Iris pigment epithelial cell (primary cell): Measurements from ENCODE around the gene NPAS2.
A peak's percentile ranks its signal among the peaks of the same experiment; 100 is the strongest.

ENCODE experiments used
- DNase-seq: peaks from one replicate; pipeline ENCODE4 v3.0.0-alpha.2; 2011; ENCODE audit warnings: low read depth

Gene NPAS2

DNA sequence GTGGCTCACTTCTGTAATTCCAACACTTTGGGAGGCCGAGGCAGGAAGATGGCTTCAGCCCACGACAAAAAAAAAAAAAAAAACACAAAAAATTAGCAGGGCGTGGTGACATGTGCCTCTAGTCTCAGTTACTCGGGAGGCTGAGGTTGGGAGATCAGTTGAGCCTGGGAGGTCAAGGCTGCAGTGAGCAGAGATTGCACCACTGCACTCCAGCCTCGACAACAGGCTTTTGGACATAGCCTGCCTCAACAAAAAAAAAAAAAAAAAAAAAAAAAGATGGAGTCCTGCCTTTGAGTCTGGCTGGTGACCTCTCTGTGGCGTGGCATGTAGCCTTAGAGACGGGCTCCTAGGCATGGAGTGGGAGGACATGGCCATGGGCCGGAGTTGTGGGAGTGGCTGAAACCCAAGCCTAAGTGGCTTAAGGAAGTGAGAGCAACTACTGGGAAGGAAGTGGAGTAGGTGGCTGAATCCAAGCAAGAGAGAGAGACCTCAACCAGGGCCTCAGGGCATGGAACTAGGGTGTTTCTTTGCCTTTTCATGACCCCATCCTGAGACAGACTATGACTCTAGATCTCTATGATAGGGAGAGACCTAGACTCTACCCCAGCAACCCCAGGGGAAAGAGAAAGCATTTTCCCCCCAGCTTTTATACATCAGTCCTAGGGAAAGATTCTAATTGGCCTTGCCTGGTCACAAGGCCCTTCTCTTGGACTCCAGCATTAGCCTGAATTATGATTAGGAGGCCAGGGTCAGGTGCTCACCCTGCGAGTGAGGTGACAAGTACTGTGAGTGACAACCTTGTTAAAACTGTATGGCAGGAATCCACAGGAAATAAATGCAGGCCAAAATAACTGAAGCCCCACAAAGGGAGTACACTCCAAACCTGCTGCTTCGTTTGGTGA, 34.2 kb downstream of the NPAS2 start:
- no peak for DNase-seq

DNA sequence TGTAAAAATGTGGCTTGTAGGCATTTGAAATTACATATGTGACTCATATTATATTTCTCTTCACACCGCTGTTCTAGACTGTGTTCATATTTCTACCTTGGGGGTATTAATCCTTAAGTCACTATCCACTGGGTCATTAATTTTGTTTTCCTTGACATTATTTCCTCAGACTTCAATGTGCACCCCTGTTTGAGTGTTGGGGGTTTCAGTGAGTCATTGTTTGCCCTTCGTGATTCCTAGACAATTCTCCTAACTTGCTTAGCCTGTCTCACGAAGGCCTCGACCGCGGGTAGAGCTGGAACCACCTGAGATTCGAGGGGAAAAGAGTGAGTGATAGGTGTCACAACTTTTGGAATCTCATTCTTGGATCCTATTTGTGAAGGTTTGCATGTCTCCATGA, 35.1 kb downstream of the NPAS2 start:
- no peak for DNase-seq

DNA sequence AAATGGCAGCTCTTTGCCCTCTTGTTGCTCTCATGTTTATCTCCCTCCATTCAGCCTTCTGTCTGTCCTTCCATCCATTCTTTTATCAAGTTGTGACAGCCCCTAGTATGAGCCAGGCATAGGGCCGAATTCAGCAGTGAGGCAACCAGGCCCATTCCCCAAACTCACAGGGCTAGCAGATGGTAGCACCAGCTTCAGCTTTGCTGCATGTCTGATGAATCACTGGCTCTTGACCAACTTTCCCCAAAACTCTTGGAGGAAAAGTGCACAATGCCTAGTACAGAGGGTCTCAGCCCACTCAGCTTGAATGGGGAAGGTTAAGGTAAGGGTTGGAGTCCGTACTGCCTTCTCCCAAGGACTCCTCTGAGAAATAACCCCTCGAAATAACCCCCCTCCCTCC, 35.7 kb downstream of the NPAS2 start:
- no peak for DNase-seq

DNA sequence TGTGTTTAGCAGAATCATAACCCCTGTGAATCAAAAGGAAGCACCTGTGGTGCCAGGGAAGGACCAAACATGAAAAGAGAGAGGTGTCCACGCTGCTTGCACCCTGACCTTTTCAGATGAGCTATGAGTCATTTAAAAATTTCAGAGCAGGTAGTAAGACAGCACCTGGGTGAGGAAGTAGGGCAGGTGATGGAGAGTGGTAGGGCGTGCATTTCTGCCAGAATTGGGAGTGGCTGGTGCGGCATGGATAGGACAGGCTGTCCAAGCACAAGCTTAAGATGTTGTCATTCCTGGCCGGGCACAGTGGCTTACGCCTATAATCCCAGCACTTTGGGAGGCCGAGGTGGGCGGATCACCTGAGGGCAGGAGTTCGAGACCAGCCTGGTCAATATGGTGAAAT, 36.8 kb downstream of the NPAS2 start:
- no peak for DNase-seq

DNA sequence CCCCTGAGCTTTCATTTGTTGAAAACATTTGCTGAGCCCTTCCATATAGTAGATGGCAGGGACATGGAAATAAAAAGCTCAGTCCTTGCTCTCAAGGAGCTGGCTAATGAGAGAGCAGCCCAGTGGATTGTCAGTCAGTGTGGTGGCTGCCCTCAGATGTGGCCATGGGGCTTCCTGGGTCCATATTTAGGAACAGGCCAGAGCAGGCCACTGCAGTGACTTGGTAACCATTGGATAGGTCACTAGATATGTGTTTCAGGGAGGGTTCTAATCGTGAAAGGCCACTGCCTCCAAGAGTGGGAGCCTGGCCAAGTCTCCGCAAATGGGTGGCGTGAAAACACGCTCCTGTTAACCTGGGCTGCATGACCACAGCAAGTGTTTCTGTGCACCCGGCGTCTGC, 37.4 kb downstream of the NPAS2 start:
- DNase-seq, result no peak

DNA sequence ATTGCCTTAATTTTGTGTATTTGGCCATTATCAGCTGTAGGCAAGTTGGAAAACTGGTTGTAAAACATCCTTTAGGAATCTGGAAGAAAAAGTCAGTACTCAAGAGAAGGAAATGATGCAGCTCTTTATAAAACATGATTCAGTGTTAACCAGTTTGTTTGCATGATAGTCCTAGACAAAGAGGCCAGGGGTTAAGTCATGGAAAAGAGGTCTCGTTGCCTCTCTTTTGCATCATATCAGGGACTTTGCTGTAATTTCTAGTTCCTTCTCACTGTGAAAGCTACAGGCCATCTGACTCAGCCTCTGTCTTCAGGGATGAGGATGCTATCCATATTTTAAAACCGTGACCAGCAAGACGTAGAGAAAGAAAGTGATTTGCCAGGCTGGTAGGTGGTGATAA, 38.0 kb downstream of the NPAS2 start:
- peak; percentile 64 for DNase-seq

DNA sequence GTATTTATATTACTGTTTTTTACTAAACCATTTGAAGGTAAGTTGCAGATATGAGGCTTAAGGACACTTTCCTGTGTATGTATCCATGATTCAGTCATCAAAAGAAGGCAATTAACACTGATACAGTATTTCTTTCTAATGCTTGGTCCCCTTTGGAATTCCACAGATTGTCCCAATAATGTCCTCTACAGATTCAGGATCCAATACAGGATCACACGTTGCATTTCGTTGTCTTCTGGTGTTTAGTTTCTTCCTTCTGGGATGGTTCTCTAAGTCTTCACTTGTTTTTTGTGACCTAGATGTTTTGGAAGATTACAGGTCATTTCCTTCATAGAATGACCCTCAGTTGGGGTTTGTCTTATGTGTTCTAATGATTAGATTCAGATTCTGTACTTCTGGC, 40.0 kb downstream of the NPAS2 start:
- no peak for DNase-seq

DNA sequence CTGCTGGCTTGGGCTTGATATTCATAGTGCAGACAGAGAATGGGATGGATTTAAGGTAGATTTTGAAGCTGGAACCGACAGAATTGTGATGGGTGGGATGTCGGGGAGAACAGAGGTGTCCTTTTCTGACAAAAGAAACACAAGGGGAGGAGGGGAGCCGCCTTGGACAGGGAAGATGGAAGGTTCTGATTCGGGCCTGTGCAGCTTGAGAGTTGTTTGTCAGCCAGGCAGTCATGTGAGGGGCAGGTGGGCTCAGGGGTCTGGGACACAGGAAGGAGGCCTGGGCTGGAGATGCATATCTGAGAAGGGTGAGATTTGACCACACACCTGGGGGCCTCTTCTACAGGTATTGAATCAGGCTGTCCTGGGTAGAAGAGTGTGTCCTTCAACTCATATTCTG, 41.4 kb downstream of the NPAS2 start:
- no peak for DNase-seq

DNA sequence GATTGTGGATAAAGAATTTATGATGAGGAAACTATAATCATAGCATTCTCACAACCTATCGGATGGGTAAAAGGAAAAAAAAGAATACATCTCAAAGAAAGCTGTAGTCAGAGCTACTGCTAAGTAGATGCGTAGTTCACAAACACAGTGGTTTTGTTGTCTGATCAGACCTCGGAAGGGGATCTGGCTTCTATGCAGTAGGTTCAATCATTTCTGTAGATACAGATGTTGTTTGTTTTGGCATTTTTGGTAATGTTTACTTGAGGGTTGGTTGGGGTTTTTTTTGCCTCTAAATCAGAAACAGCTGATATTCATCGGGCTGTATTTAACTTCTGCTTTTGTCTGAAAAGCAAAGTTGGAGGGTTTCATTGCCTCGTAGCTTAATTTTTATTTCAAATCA, 42.1 kb downstream of the NPAS2 start:
- no peak for DNase-seq

DNA sequence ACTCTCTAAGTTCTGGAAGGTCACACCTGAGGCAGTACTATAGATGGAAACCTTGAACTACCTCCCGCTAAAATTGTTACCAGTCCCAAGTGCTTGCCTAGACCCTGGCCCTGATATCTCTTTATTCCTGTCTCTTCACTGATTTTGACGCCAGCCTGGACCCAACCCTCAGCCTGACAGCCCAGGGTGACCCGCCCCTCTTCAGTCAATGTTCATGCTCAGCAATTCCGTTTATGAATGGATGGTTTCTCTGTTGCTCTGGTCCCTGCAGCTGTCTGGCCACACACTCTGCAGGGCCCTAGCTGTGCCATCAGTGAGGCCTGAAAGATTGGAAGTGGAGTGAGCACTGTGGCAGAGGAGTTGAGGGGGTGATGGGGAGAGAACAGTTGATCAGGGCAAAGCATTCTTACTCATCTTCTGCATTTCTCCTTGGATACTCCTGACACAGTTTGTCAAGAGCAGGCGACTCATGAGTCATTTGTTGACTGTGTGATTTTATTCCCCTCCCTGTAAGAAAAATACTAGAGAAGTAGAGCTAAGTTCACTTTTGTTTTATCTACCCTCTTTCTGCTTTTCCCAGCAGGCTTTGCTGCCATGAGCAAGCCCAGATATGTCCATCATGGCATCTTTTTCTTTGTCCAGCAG, 46.0 kb downstream of the NPAS2 start:
- DNase-seq, result peak; percentile 77

DNA sequence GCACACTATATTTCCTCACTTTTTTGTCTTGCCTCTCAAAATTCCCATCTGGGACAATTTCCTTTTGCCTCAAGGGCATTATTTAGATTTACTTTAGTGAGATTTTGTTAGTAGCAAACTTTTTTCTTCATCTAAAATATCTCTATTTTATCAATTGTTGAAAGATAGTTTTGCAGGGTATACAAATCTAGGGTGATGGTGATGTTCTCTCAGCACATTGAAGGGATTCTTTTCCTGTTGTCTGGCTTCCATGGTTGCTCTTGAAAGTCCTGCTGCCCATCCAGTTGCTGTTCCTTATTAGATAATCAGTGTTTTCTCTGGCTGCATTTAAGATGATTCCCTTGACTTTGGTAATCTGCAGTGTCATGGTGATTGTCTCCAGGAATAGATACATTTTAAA, 48.1 kb downstream of the NPAS2 start:
- no peak for DNase-seq

DNA sequence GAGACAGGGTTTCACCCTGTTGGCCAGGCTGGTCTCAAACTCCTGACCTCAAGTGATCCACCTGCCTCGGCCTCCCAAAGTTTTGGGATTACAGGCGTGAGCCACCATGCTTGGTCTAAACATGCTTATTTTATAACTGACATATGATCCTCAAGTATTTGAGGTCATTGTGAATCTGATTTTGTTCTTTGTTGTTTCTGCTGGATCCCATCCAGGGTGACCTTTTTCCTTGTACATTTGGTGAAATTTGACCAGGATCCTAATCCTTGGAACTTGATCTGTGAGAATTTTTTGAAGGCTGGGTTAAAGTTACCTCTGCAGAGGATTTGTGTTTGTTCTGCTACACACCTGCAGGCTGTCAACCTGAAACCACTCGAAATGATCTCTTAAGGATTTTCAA, 49.2 kb downstream of the NPAS2 start:
- no peak for DNase-seq

DNA sequence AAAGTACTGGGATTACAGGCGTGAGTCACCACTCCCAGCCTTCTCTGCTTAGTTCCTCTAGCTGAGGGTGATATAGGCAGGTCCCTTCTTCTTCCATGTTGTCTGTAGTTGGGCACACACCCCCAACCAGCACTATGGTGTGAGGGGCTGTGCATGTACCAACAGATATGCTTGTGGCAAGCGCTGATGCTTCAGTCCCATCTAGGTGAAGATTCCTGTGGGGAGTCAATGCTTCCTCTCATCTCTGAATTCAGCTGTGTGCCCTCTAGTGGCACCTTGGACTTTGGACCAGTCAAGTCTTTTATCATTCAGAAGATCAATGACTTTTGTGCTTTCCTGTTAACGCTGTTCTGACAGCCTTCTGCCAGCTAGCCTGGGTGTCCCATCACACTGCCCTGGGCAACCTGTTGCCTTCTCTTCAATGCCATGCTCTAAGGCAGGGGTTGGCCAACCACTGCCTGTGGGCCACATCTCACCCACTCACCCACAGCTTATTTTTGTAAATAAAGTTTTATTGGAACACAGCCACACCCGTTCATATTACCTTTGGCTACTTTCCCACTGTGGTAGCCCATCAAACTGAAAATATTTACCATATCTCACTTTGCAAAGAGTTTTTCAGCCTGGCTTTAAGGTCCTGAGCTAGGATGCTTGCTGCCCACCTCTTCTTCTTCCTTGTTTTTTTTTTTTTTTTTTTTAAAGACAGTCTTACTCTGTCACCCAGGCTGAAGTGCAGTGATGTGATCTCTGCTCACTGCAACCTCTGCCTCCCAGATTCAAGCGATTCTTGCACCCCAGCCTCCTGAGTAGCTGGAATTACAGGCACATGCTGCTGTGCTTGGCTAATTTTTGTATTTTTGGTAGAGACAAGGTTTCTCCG, 51.0 kb downstream of the NPAS2 start:
- DNase-seq, result peak; percentile 17

DNA sequence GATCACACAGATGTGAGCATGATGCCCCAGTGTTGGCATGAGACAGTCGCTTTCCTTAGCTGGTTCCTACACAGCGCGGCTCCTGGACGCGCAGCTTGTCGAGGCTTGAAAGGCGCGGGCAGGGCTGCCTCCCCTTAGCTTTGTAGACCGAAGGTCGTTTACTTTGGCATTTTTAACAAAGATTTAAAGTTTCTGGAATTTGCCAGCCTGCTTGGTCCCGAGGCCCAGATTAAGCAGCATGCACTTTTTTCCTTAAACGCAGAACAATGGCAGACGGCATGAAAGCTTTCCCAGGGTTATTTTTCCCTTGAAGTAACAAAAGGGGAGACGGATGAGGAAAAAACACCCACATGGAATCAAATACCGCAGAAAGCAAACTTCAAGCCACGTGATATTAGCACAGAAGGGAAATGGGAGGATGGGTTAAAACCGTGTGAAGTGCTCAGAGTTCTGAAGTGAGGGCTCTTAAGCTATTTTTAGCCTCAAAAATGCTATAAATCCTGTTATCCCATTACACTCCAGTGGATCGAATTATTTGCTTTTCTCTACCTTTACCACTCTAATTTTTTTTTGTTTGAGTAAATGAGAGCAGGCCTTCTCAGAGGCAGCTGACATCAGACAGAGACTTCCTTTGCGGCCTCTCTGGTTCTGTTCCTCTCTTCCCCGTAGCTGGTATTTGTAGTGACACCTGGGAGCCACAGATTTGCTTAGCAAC, 55.7 kb downstream of the NPAS2 start:
- peak; percentile 49 for DNase-seq

DNA sequence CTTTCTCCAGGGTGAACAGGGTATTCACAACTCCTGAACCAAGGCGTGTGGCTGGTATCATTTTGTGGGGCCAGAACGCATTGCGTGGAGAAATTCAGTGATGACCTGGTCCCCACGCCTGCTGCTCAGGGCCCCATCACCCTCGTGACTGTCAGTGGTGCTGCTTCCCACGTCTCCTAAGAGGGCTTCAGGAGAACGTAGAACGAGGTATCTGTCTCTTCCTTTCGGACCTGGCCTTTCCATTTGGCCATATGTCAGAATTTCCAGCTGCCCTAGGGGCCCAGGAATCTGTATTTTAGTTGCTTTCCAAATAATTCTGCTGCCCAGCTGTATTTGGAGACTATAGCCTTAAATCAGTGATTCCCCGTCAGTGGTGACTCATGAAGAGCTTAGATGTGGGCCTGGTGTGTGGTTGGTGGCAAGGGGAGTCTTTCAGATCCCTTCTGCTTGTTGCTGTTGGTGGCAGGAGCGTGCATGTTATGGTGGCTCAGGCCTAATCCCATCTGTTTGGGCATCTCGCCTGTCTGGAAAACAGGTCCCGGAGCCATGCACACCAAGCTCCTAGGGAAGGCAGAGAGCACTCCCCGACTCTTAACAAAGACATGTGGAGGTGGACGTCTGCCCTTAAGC, 56.4 kb downstream of the NPAS2 start:
- peak; percentile 35 for DNase-seq

DNA sequence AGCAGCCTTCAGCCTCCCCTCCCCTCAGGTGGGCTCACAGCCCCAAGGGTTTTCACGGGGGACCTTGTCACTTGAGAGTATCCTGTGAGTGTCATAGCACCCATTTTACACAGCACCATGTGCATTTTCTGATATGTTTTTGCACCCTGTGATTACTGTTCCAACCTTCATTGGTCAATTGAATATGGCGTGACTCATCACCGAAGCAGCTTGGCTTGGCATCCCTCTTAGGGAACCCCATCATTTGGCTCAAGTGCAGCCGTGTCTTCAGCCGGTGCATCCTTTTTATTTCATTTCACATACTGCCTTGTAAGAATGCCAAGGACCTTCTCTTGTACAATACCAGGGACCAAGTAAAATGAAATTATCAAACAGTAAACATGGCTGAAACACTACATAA, 57.6 kb downstream of the NPAS2 start:
- DNase-seq, result peak; percentile 79

DNA sequence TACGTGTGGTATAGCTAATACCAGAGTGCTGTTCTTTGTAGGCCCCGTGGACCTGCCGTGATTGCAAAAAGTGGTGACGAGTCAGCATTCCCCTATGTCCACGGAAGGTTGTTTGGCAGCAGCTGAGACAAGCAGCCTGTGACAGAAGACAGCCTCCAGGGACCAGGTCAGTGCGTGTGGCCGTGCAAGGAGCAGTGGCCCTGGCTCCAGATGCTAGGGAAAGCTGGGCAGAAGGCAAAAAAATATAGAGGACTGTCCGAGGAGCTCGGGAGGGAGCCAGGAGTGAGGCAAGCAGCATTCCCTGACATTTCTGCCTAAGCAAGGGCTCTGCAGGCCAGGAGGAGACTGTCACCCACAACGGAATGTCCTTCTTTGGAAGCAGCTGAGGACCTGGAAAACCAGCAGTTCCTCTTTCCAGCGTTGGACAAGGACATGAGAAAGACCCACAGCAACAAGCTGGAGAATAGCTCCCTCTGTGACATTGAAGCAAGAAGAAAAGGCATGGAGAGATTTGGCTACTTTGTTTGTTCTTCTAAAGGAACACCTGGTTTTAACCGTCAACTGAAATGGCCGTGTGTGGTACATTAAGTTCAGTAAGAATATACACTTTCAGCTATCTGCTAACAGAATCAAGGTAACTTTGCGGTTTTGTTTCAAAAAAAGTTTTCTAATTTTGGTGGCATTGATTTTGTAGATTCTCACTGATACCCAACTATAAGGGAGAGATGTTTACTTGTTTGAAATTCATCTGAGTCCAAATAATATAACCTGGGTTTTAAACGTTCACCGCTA, 58.3 kb downstream of the NPAS2 start:
- DNase-seq, result no peak

DNA sequence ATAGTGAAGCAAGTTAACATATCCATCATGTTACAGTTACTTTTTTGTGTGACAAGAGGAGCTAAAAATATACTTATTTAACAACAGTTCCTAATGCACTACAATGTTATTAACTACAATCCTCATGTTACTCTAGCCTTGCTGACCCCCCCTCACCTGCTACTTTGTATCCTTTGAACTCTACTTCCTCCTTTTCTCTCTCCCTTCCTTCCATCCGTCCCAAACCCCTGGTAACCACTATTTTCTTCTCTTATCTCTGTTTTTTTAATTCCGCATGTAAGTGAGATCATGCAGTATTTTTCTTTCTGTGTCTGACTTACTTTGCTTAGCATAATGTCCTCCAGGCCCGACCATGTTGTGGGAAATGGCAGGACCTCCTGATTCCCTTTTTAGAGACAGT, 59.4 kb downstream of the NPAS2 start:
- DNase-seq, result no peak

DNA sequence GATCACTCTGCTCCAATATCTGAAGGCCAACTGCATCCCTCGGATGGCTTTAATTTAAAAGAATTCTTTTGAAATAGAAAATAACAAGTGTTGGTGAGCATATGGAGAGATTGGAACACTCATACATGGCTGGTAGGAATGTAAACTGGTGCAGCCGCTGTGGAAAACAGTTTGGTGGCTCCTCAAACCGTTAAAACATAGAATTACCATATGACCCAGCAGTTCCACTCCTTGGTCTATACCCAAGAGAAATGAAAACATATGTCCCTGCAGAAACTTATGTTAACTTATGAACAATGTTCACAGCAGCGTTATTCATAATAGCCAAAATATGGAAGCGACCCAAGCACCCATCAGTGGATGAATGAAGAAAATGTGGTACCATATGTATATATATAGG, 60.1 kb downstream of the NPAS2 start:
- DNase-seq, result no peak

DNA sequence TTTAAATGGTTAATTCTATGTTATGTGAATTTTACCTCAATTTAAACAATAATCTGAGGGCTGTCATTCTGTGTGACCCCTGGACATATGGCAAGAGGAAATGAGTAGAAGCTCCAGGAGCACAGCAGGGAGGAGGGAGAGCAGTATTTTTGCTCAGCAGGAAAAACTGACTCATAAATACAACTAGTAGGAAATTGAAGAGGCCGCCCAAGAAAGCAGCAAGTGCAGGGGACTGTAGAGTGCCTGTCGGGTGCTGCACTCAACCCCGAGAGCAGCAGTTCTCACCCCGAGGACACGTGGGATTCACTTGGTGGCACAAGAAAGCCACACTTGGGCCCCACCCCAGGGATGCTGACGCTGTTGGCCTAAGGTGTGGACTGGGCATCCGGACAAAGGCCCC, 60.8 kb downstream of the NPAS2 start:
- no peak for DNase-seq
